Measurements from ENCODE around the gene NAE1.

DNA sequence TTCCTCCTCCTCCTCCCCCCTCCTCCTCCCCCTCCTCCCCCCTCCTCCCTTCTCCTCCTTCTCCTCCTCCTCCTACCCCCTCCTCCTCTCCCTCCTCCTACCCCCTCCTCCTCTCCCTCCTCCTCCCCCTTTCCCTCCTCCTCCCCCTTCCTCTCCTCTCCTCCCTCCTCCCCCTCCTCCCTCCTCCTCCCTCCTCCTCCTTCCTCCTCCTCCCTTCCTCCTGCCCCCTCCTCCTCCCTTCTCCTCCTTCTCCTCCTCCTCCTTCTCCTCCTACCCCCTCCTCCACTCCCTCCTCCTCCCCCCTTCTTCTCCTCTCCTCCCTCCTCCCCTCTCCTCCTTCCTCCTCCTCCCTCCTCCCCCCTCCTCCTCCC is 42.9 kb upstream of the NAE1 start:
- TF ChIP-seq CTCF (IDR thresholded peaks at IDR 0.05; ENCODE audit: low read depth, low read length) (no peak), POLR2A (IDR thresholded peaks at IDR 0.05; ENCODE audit: extremely low read depth, insufficient read length) (no peak)
- TF ChIP-seq, protein P1, sequence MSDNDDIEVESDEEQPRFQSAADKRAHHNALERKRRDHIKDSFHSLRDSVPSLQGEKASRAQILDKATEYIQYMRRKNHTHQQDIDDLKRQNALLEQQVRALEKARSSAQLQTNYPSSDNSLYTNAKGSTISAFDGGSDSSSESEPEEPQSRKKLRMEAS (IDR thresholded peaks at IDR 0.05; ENCODE audit: low read depth, low read length): no peak

Measured in NB4 (cell line).